DND-41 (cell line): ENCODE data around the gene ADGB.
"Not testable (repeated sequence)": the region's sequence is repeated elsewhere in the genome, so short reads cannot be mapped to it uniquely, and the experiment has no call there.

Source experiments
- ATAC-seq: fragments of 200-7000 bp; cut with Tn5 transposase; 3 replicates; pipeline ENCODE4 v1.9.1; 2021; ENCODE audit warnings: low read depth; ENCODE audit not compliant: insufficient read depth
- DNase-seq: peaks from one replicate; pipeline ENCODE4 v3.0.0-alpha.2; 2020
- H2AFZ ChIP-seq: 2 replicates; pipeline ENCODE4 v1.6.0; 2012; ENCODE audit warnings: low read depth, low read length
- H3K27ac ChIP-seq: 2 replicates; pipeline ENCODE4 v1.5.1; 2012; ENCODE audit warnings: low read length, inconsistent platforms
- H3K27me3 ChIP-seq: fragments of 200-600 bp; sonication (generic); 2 replicates; pipeline ENCODE4 v1.6.0; 2012; ENCODE audit warnings: low read length, mild to moderate bottlenecking, inconsistent platforms; ENCODE audit not compliant: insufficient read depth, poor library complexity
- H3K36me3 ChIP-seq: 2 replicates; pipeline ENCODE4 v1.5.1; 2012; ENCODE audit warnings: low read length, inconsistent platforms; ENCODE audit not compliant: insufficient read depth
- H3K4me1 ChIP-seq: 2 replicates; pipeline ENCODE4 v1.5.1; 2012; ENCODE audit warnings: mild to moderate bottlenecking, low read length; ENCODE audit not compliant: insufficient read depth
- H3K4me2 ChIP-seq: 2 replicates; pipeline ENCODE4 v1.6.0; 2012; ENCODE audit warnings: mild to moderate bottlenecking, moderate library complexity, low read length, inconsistent platforms; ENCODE audit not compliant: insufficient read depth
- H3K4me3 ChIP-seq, 2 experiments: fragments of 200-600 bp in 1 of 2; shearing (Covaris generic) in 1 of 2; 2 replicates each; pipeline ENCODE4 v1.5.1; 2012 to 2016; ENCODE audit warnings: inconsistent platforms in 2 of 2, low read length in 2 of 2, mild to moderate bottlenecking in 2 of 2, low read depth in 1 of 2, moderate library complexity in 1 of 2
- H3K79me2 ChIP-seq: 2 replicates; pipeline ENCODE4 v1.6.0; 2012; ENCODE audit warnings: low read length, inconsistent platforms; ENCODE audit not compliant: insufficient read depth
- H3K9ac ChIP-seq: 2 replicates; pipeline ENCODE4 v1.6.0; 2012; ENCODE audit warnings: low read depth, mild to moderate bottlenecking, inconsistent platforms, low read length, moderate library complexity
- H3K9me3 ChIP-seq: 2 replicates; pipeline ENCODE4 v1.5.1; 2012; ENCODE audit warnings: low read length, moderate library complexity, mild to moderate bottlenecking, inconsistent platforms; ENCODE audit not compliant: insufficient read depth, severe bottlenecking
- H4K20me1 ChIP-seq: 2 replicates; pipeline ENCODE4 v1.6.0; 2012; ENCODE audit warnings: low read length; ENCODE audit not compliant: insufficient read depth
- CTCF ChIP-seq: IDR thresholded peaks from 2 replicates; pipeline ENCODE4 v1.5.1; 2012; ENCODE audit warnings: borderline replicate concordance, low read length, moderate library complexity, mild to moderate bottlenecking; ENCODE audit not compliant: poor library complexity, severe bottlenecking; ENCODE audit errors: extremely low read depth
- EZH2 ChIP-seq: IDR thresholded peaks from 3 replicates; pipeline ENCODE4 v1.6.1; 2012; ENCODE audit warnings: borderline replicate concordance, low read depth, mild to moderate bottlenecking, moderate library complexity, low read length, inconsistent platforms; ENCODE audit not compliant: severe bottlenecking

The ADGB gene

GRCh38 chr6:146790561-146791091 lies 191.9 kb downstream of the ADGB start:
- no peak for ATAC-seq
- no peaks in the 10 kb centered on the region for H3K9me3 ChIP-seq
- H3K9ac ChIP-seq, result no peak overlapping the region

DNA sequence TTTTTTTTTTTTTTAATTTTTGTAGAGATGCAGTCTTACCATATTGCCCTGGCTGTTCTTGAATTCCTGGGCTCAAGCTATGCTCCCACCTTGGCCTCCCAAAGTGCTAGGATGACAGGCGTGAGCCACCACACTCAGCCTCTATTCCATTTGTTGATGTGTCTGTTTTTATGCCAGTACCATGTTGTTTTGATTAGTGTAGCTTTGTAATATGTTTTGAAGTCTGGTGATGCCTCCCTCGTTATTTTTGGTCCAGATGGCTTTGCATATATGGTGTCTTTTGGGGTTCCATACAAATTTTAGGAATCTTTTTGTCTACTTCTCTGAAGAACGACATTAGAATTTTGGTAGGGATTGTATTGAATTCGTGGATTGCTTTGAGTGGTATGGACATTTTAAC lies 193.2 kb downstream of the ADGB start:
- H3K4me3 ChIP-seq, result no peak overlapping the region
- no peak overlapping the region for H3K27ac ChIP-seq
- no peaks in the 10 kb centered on the region for H3K36me3 ChIP-seq
- H3K9me3 ChIP-seq, result no peaks in the 10 kb centered on the region
- ATAC-seq (no peak), DNase-seq (no peak)
- no peaks in the 10 kb centered on the region for H3K79me2 ChIP-seq
- H3K9ac ChIP-seq, result no peak overlapping the region
- H4K20me1 ChIP-seq, result no peaks in the 10 kb centered on the region
- H3K4me2 ChIP-seq, result no peak overlapping the region
- H2AFZ ChIP-seq, result no peak overlapping the region
- no peaks in the 10 kb centered on the region for H3K4me1 ChIP-seq
- TF ChIP-seq CTCF, result no peak
- no peak for TF ChIP-seq EZH2
- no peaks in the 10 kb centered on the region for H3K27me3 ChIP-seq

More at GRCh38 chr6:146790561-146791091, 191.9 kb downstream of the ADGB start:
- TF ChIP-seq CTCF, result no peak
- TF ChIP-seq EZH2, result no peak
- H3K4me1 ChIP-seq, result no peaks in the 10 kb centered on the region
- H3K4me3 ChIP-seq, result no peak overlapping the region
- no peak overlapping the region for H3K27ac ChIP-seq
- H3K79me2 ChIP-seq, result no peaks in the 10 kb centered on the region
- no peaks in the 10 kb centered on the region for H3K36me3 ChIP-seq
- no peak overlapping the region for H2AFZ ChIP-seq
- H3K4me2 ChIP-seq, result no peak overlapping the region
- H3K27me3 ChIP-seq, result no peaks in the 10 kb centered on the region
- no peaks in the 10 kb centered on the region for H4K20me1 ChIP-seq
- no peak for DNase-seq

DNA sequence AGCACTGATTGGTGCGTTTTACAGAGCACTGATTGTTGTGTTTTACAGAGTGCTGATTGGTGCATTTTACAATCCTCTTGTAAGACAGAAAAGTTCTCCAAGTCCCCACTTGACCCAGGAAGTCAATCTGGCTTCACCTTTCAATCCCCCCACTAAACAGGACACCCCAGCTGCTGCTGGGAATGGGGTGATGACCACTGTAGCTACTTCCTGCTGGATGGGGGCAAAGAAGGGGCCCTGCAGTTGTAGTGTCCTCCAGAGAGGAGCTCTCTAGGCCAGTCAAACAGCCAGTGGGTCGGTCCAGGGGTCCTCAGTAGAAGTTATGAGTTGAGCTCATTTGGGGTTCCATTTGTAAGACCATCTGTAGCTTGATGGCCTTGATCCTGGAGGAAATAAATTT lies 194.4 kb downstream of the ADGB start:
- not testable (repeated sequence) for H4K20me1 ChIP-seq, H3K4me3 ChIP-seq, DNase-seq, H3K9me3 ChIP-seq, H3K27me3 ChIP-seq, H3K27ac ChIP-seq, H3K9ac ChIP-seq, ATAC-seq, H3K36me3 ChIP-seq, H2AFZ ChIP-seq, H3K4me2 ChIP-seq, H3K4me1 ChIP-seq, H3K79me2 ChIP-seq

- DNase-seq (no peak), ATAC-seq (no peak)
- no peak for TF ChIP-seq EZH2
- no peak for TF ChIP-seq CTCF
- H3K36me3 ChIP-seq, result no peaks in the 10 kb centered on the region
- no peaks in the 10 kb centered on the region for H3K9me3 ChIP-seq
- H3K27me3 ChIP-seq, result no peaks in the 10 kb centered on the region
- H3K4me2 ChIP-seq, result no peak overlapping the region
- no peak overlapping the region for H2AFZ ChIP-seq
- H3K4me1 ChIP-seq, result no peaks in the 10 kb centered on the region
- no peak overlapping the region for H3K27ac ChIP-seq
- H3K4me3 ChIP-seq, result no peak overlapping the region
- H3K79me2 ChIP-seq, result no peaks in the 10 kb centered on the region
- no peaks in the 10 kb centered on the region for H4K20me1 ChIP-seq
- H3K9ac ChIP-seq, result no peak overlapping the region
These were observed 196.8 kb downstream of the ADGB start for GRCh38 chr6:146795479-146796133.

DNA sequence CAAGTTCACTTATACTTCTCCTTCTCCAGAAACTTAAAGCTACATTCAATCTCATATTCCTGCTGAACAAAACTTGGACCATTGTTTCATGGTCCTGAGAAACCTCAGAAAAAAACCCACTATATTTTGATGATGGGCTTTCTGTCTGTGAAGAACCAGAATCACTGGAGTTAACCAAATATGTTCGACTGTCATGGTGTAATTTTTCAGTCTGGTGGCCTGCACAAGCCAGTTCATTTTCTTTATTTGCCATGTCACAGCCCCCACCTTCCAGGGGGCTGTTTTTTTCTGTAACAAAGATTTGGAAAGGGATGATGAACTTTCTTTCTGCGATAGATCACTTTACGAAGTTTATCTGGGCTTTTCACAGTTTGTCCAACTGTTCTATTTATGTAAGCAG lies 204.4 kb downstream of the ADGB start:
- not testable (repeated sequence) for DNase-seq, H2AFZ ChIP-seq, ATAC-seq

More for the DNA sequence above, 204.4 kb downstream of the ADGB start:
- not testable (repeated sequence) for H3K27ac ChIP-seq, H3K36me3 ChIP-seq, H3K4me3 ChIP-seq, H4K20me1 ChIP-seq, H3K4me2 ChIP-seq, H3K79me2 ChIP-seq, H3K4me1 ChIP-seq, H3K9me3 ChIP-seq, H3K9ac ChIP-seq, H3K27me3 ChIP-seq
